Common myeloid progenitor, CD34-positive (primary cell): Measurements from ENCODE around the gene SFXN4.
A peak's percentile ranks its signal among the peaks of the same experiment; 100 is the strongest.
"Not testable (repeated sequence)": the region's sequence is repeated elsewhere in the genome, so short reads cannot be mapped to it uniquely, and the experiment has no call there.

ENCODE experiments used
- CTCF ChIA-PET: fragments of 350-600 bp; sonication (Branson Sonifier 250); formaldehyde crosslinking; loops from one replicate; lab custom pipeline; 2021; ENCODE audit warnings: antibody characterized with exemption; lab: Charles Lee
- POLR2A ChIA-PET: fragments of 350-600 bp; sonication (Branson Sonifier 250); formaldehyde crosslinking; loops from one replicate; lab custom pipeline; 2021; ENCODE audit warnings: antibody characterized with exemption; lab: Charles Lee
- DNase-seq, 3 donors: peaks; one replicate each; pipeline versions ENCODE4 v3.0.0 to v3.0.0-alpha.2; 2013
- H3K27ac ChIP-seq, 2 experiments: 1 replicate in 1 of 2; 2 replicates in 1 of 2; pipeline ENCODE4 v1.7.0; 2013; ENCODE audit warnings: inconsistent platforms in 2 of 2, low read length in 2 of 2, mild to moderate bottlenecking in 2 of 2, low read depth in 1 of 2, moderate library complexity in 1 of 2; ENCODE audit not compliant: severe bottlenecking in 2 of 2, insufficient read depth in 1 of 2, poor library complexity in 1 of 2
- H3K27me3 ChIP-seq, 5 experiments: replicated peaks in 2 of 5; 1 replicate in 3 of 5; 2 replicates in 2 of 5; pipeline versions ENCODE4 v1.6.1 to v1.7.0; 2013; ENCODE audit warnings: low read length in 4 of 5, mild to moderate bottlenecking in 2 of 5, moderate library complexity in 2 of 5, inconsistent platforms in 1 of 5; ENCODE audit not compliant: insufficient read depth in 5 of 5, control insufficient read depth in 4 of 5
- H3K36me3 ChIP-seq, 4 experiments: 1 replicate in 2 of 4; 2 replicates in 2 of 4; pipeline versions ENCODE4 v1.6.1 to v1.7.0; 2013; ENCODE audit warnings: low read length in 3 of 4, control low read depth in 1 of 4, mild to moderate bottlenecking in 1 of 4; ENCODE audit not compliant: control insufficient read depth in 4 of 4, insufficient read depth in 4 of 4
- H3K4me1 ChIP-seq, 4 experiments: 1 replicate in 3 of 4; 2 replicates in 1 of 4; pipeline versions ENCODE4 v1.6.1 to v1.7.1; 2013; ENCODE audit warnings: low read length in 3 of 4, mild to moderate bottlenecking in 3 of 4, control low read depth in 1 of 4, inconsistent platforms in 1 of 4, moderate library complexity in 1 of 4; ENCODE audit not compliant: control insufficient read depth in 4 of 4, insufficient read depth in 4 of 4; ENCODE audit errors: control extremely low read depth in 1 of 4
- H3K4me3 ChIP-seq, 7 experiments: 1 replicate in 4 of 7; 2 replicates in 3 of 7; pipeline versions ENCODE4 v1.5.1 to v1.7.0; 2013; ENCODE audit warnings: mild to moderate bottlenecking in 7 of 7, low read length in 6 of 7, moderate library complexity in 6 of 7, inconsistent platforms in 2 of 7, low read depth in 2 of 7, control low read depth in 1 of 7; ENCODE audit not compliant: insufficient read depth in 4 of 7, control insufficient read depth in 1 of 7; ENCODE audit errors: extremely low read depth in 1 of 7
- H3K9me3 ChIP-seq, 5 experiments: 1 replicate in 4 of 5; 2 replicates in 1 of 5; pipeline versions ENCODE4 v1.6.1 to v1.7.1; 2013; ENCODE audit warnings: low read length in 4 of 5, mild to moderate bottlenecking in 2 of 5, inconsistent platforms in 1 of 5, low read depth in 1 of 5, moderate library complexity in 1 of 5; ENCODE audit not compliant: control insufficient read depth in 4 of 5, insufficient read depth in 2 of 5; ENCODE audit errors: control extremely low read depth in 1 of 5
- WGBS: methylation state at CpG from one replicate; pipeline ENCODE4 v1.1.5; 2013; ENCODE audit not compliant: insufficient coverage; 5-methylcytosine and 5-hydroxymethylcytosine counted together

Gene SFXN4

DNA sequence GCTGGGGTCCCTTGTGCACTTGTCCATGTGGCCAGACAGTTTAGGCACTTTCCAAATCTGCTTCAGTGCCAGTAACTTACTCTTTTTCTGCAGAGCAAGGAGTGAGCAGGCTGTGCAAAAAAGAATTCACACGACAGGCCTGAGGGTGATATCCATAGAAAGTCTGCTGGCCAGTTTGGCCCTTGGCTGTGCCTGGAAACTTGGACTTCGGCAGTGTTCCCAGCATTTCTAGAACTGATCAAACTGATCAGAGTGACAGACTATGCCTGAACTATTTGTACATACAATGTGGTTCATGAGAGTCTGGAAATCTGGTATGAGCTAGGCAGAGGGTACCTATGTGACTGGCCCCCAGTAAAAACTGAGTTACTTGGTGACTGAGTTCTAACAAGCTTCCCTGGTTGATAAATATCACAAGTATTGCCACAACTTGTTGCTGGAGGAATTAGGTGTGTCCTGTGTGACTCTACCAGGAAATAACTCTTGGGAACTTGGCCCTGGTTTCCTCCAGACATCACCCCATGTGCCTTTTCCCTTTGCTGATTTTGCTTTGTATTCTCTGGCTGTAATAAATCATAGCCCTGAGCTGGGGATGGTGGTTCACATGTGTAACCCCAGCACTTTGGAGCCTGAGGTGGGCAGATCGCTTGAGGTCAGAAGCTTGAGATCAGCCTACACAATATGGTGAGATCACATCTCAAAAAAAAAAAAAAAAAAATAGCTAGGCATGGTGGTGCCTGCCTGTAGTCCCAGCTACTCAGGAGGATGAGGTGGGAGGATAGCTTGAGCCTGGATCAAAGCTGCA, 64.9 kb downstream of the SFXN4 start:
- 100% methylated on average over 1 of the region's 3 CpGs for WGBS
- Histone ChIP-seq H3K36me3 (no peaks in the 10 kb centered on the region), H3K27me3 (no peaks in the 10 kb centered on the region), H3K9me3 (no peaks in the 10 kb centered on the region), H3K27ac (no peak overlapping the region), H3K4me3 (no peak overlapping the region), H3K4me1 (peaks cover 4 to 17% (median 10%) of the 10 kb centered on the region in 4 experiments)
- ChIA-PET POLR2A (interaction anchor here (0.6 kb wide), 1 partner anchor 433 kb away, joined by 3 read pairs; no protein-coding TSS in a partner anchor), CTCF (interaction anchor here (0.7 to 0.9 kb wide), 2 partner anchors 11 to 18 kb away, joined by 3 read pairs; no protein-coding TSS in a partner anchor)
- no peak for DNase-seq

DNA sequence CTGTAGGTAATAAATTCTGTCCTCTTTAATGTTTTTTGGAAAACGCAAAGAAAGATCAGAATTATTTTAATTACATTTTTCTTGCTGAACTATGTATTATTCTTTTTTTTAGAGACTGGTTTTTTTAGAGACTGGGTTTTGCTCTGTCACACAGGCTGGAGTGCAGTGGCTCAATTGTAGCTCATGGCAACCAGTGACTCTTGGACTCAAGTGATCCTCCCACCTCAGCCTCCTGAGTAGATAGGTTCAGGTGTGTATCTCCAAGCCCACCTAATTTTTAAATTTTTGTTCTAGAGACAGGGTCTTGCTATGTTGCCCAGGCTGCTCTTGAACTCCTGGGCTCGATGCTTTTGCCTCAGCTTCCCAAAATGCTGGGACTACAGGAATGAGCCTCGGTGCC, 66.9 kb downstream of the SFXN4 start:
- DNase-seq = no peak
- WGBS = 94% methylated on average over 2 of the region's 3 CpGs
- H3K27me3 ChIP-seq = no peaks in the 10 kb centered on the region
- H3K27ac ChIP-seq = no peak overlapping the region
- no peak overlapping the region for H3K4me3 ChIP-seq
- ChIA-PET CTCF (no interaction called here), POLR2A (no interaction called here)
- H3K36me3 ChIP-seq = no peaks in the 10 kb centered on the region
- no peaks in the 10 kb centered on the region for H3K9me3 ChIP-seq
- peaks cover 0 to 6% (median under 1%) of the 10 kb centered on the region in 4 experiments for H3K4me1 ChIP-seq

DNA sequence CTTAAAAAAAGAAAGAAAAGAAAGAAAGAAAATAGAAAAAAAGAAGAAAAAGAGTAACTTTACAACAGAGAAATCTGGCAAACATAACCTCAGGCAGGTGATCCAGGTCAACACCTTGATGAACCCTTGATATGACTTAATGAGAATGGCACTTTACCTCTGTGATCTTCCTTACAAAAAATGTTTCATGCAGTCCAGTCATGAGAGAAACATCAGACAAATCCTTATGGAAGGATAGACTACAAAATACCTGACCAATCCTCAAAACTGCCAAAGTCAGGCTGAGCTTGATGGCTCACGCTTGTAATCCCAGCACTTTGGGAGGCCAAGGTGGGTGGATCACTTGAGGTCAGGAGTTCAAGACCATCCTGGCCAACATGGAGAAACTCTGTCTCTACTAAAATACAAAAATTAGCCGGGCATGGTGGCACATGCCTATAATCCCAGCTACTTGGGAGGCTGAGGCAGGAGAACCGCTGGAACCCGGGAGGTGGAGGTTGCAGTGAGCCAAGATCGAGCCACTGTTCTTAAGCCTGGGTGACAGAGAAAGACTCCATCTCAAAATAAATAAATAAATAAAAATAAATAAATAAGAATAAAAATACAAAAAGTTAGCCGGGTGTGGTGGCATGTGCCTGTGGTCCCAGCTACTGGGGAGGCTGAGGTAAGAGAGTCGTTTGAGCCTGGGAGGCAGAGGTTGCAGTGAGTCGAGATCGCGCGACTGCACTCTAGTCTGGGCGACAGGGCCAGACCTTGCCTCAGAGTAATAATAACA, 68.7 kb downstream of the SFXN4 start:
- ChIA-PET POLR2A (interaction anchor here (0.6 kb wide), 1 partner anchor 27 kb away, joined by 4 read pairs; no protein-coding TSS in a partner anchor), CTCF (interaction anchor here (0.8 to 1.3 kb wide), 2 partner anchors 12 to 95 kb away, joined by 3 to 4 read pairs; no protein-coding TSS in a partner anchor)
- not testable (repeated sequence) for DNase-seq, H3K9me3 ChIP-seq, H3K36me3 ChIP-seq, H3K27ac ChIP-seq, H3K4me1 ChIP-seq, H3K27me3 ChIP-seq, H3K4me3 ChIP-seq
- 100% methylated on average over 4 of the region's 12 CpGs for WGBS

DNA sequence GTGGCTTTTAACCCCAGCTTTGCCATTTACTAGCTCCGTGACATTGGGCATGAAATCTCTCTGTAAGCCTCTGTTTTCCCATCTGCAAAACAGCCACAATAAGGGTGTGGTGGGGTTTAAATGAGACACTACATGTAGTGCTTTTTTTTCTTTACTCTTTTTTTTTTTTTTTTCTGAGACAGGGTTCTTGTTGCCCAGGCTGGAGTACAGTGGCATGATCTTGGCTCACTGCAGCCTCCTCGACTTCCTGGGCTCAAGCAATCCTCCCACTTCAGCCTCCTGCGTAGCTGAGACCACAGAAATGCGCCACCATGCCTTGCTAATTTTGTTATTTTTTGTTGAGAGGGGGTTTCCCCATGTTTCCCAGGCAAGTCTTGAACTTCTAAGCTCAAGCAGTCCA, 69.9 kb downstream of the SFXN4 start:
- no peaks in the 10 kb centered on the region for H3K27me3 ChIP-seq
- H3K36me3 ChIP-seq = no peaks in the 10 kb centered on the region
- H3K9me3 ChIP-seq = no peaks in the 10 kb centered on the region
- no peak for DNase-seq
- H3K4me1 ChIP-seq = peaks cover 0 to 10% (median 5%) of the 10 kb centered on the region in 4 experiments
- CTCF ChIA-PET = interaction anchor here (0.7 to 0.8 kb wide), 2 partner anchors 96 to 677 kb away, joined by 3 read pairs; no protein-coding TSS in a partner anchor
- 93% methylated on average over 3 of the region's 4 CpGs for WGBS
- POLR2A ChIA-PET = no interaction called here
- H3K27ac ChIP-seq = no peak overlapping the region
- H3K4me3 ChIP-seq = no peak overlapping the region

DNA sequence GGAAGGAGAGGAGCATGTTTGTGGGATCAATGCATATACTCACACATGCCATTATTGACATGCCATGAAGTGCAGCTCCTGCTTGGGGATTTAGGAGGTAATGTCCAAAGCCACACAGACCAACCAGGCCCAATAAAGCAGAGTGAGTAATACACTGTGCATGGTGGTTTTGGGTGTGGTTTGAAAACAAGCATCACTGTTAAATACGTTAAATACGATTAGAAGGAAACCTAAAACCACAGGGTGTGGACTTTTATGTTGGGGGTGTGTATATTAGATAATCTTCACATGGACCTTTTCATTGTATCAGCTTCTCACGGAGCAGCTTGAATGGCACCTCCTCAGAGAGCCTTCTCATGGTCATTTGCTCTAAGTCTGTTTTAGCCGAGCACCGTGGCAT, 74.5 kb downstream of the SFXN4 start:
- DNase-seq = peak; percentile 74 to 91 (median 87)

More for the DNA sequence above, 74.5 kb downstream of the SFXN4 start:
- H3K9me3 ChIP-seq = no peaks in the 10 kb centered on the region
- H3K27ac ChIP-seq = peak overlapping the region in 1 of 2 experiments; percentile 39
- WGBS = 56% methylated on average over 3 of the region's 5 CpGs
- H3K36me3 ChIP-seq = no peaks in the 10 kb centered on the region
- H3K4me3 ChIP-seq = no peak overlapping the region
- no peaks in the 10 kb centered on the region for H3K27me3 ChIP-seq
- peaks cover 0 to 21% (median 7%) of the 10 kb centered on the region in 4 experiments for H3K4me1 ChIP-seq
- ChIA-PET CTCF (interaction anchor here (1.3 kb wide), 1 partner anchor 22 kb away, joined by 3 read pairs; no protein-coding TSS in a partner anchor), POLR2A (interaction anchor here (0.9 kb wide), 1 partner anchor 22 kb away, joined by 3 read pairs; no protein-coding TSS in a partner anchor)
